Breast epithelium (tissue), 4 donors: ENCODE measurements around the gene EXOSC2. TPM values are rescaled to one million over a fixed set of nuclear protein-coding genes. Genes with fewer than 3 reads are reported as not detected.

Source experiments
- DNase-seq, 2 donors: peaks; one replicate each; pipeline ENCODE4 v3.0.0-alpha.2; 2019; ENCODE audit warnings: low spot score in 2 of 2
- H3K27ac ChIP-seq, 2 donors: fragments of 200-600 bp; sonication (generic) in 1 of 2; one replicate each; pipeline ENCODE4 v1.5.1; 2016 to 2019; ENCODE audit warnings: mild to moderate bottlenecking in 1 of 2
- H3K27me3 ChIP-seq, 2 donors: fragments of 200-600 bp; sonication (generic) in 1 of 2; one replicate each; pipeline versions ENCODE4 v1.5.1 to v1.6.0; 2017 to 2019; ENCODE audit warnings: control low read depth in 1 of 2, mild to moderate bottlenecking in 1 of 2
- H3K36me3 ChIP-seq: fragments of 200-600 bp; one replicate; pipeline ENCODE4 v1.5.1; 2019
- H3K4me1 ChIP-seq, 2 donors: fragments of 200-600 bp; sonication (generic); one replicate each; pipeline ENCODE4 v1.5.1; 2016 to 2019; ENCODE audit warnings: control low read depth in 1 of 2
- H3K4me3 ChIP-seq, 3 donors: fragments of 200-600 bp; sonication (generic); 1 replicate in 2 of 3; 2 replicates in 1 of 3; pipeline ENCODE4 v1.5.1; 2016 to 2019; ENCODE audit warnings: mild to moderate bottlenecking in 3 of 3, moderate library complexity in 2 of 3
- H3K9me3 ChIP-seq, 2 donors: fragments of 200-600 bp; sonication (generic) in 1 of 2; one replicate each; pipeline ENCODE4 v1.5.1; 2016 to 2019; ENCODE audit warnings: control low read depth in 1 of 2
- POLR2A ChIP-seq: fragments of 450-650 bp; IDR thresholded peaks from one replicate; pipeline ENCODE4 v1.6.1; 2016; ENCODE audit warnings: antibody characterized with exemption, mild to moderate bottlenecking, moderate library complexity
- POLR2AphosphoS5 ChIP-seq, 3 donors: sonication (generic); formaldehyde crosslinking; IDR thresholded peaks; one replicate each; pipeline ENCODE4 v1.6.1; 2017; ENCODE audit warnings: antibody characterized with exemption in 3 of 3
- intact Hi-C: fragments of 100-400 bp; cut with DNase I; formaldehyde crosslinking; loops from one replicate; pipeline ENCODE4 v1.15.1; 2023; ENCODE audit warnings: low total_unique reads
- total RNA-seq, 3 donors: library from RNA; depleted of rRNA; stranded (reverse); fragments of >200 nt; gene quantifications; one replicate each; pipeline ENCODE4 v1.1.0, GENCODE V29; 2016
- TF ChIP-seq, protein P1 (sequence below), 3 donors: fragments of 450-650 bp; IDR thresholded peaks; one replicate each; pipeline ENCODE4 v1.5.1; 2016 to 2017; ENCODE audit warnings: antibody characterized with exemption in 3 of 3, mild to moderate bottlenecking in 3 of 3, moderate library complexity in 3 of 3

The EXOSC2 gene
- total RNA-seq, 3 donors from 2014 or later, result 17.8 to 32.2 (median 30.2) TPM

DNA sequence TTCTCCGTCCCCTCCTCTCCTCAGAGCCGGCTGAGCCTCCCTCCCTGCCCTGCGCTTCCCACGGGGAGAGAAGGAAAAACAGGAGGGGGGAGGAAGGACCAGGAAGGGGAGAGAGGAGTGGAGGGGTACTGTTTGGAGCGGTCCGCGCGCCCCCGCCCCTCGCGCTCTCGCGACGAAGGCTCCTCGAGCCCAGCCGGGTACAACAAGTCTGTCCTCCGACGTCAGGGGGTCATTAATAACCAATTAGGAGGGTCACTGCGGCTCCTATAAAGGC is 29.7 kb upstream of the EXOSC2 start:
- intact Hi-C loops, result loop anchor here (5.0 kb wide), 1 partner anchor 1007 kb away; no protein-coding TSS in a partner anchor
- TF ChIP-seq POLR2AphosphoS5 (IDR thresholded peaks at IDR 0.05) (no peak), POLR2A (no peak)
- TF ChIP-seq, protein P1, sequence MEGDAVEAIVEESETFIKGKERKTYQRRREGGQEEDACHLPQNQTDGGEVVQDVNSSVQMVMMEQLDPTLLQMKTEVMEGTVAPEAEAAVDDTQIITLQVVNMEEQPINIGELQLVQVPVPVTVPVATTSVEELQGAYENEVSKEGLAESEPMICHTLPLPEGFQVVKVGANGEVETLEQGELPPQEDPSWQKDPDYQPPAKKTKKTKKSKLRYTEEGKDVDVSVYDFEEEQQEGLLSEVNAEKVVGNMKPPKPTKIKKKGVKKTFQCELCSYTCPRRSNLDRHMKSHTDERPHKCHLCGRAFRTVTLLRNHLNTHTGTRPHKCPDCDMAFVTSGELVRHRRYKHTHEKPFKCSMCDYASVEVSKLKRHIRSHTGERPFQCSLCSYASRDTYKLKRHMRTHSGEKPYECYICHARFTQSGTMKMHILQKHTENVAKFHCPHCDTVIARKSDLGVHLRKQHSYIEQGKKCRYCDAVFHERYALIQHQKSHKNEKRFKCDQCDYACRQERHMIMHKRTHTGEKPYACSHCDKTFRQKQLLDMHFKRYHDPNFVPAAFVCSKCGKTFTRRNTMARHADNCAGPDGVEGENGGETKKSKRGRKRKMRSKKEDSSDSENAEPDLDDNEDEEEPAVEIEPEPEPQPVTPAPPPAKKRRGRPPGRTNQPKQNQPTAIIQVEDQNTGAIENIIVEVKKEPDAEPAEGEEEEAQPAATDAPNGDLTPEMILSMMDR (IDR thresholded peaks at IDR 0.05), result no peak
- peaks cover 30 to 95% of the 10 kb centered on the region in 2 donors for H3K27me3 ChIP-seq
- H3K36me3 ChIP-seq, result no peaks in the 10 kb centered on the region
- DNase-seq, result no peak
- no peak overlapping the region for H3K27ac ChIP-seq
- H3K4me3 ChIP-seq, result peak overlapping the region in 2 of 3 donors; percentile 20 to 56
- no peaks in the 10 kb centered on the region for H3K9me3 ChIP-seq
- H3K4me1 ChIP-seq, result peaks cover 22 to 34% of the 10 kb centered on the region in 2 donors

GRCh38 chr9:130664251-130665028 is 29.1 kb upstream of the EXOSC2 start, which contains the start of gene PRDM12:
Gene PRDM12 (plus strand): TSS chr9:130664594. CDS start chr9:130664654, 60 bp downstream.
- intact Hi-C loops, result loop anchor here (5.0 kb wide), 1 partner anchor 1007 kb away; no protein-coding TSS in a partner anchor
- peaks cover 27 to 89% of the 10 kb centered on the region in 2 donors for H3K27me3 ChIP-seq
- peaks cover 22 to 34% of the 10 kb centered on the region in 2 donors for H3K4me1 ChIP-seq
- H3K36me3 ChIP-seq, result no peaks in the 10 kb centered on the region
- DNase-seq, result no peak
- H3K9me3 ChIP-seq, result no peaks in the 10 kb centered on the region
- no peak within 1 kb of the TSS for H3K27ac ChIP-seq
- peak within 1 kb of the TSS in 2 of 3 donors; percentile 20 to 56 for H3K4me3 ChIP-seq
- no peak for TF ChIP-seq POLR2AphosphoS5 (IDR thresholded peaks at IDR 0.05)
- no peak for TF ChIP-seq POLR2A
- TF ChIP-seq, protein P1 (IDR thresholded peaks at IDR 0.05), result no peak

- DNase-seq, result no peak
- H3K27ac ChIP-seq, result no peak overlapping the region
- H3K9me3 ChIP-seq, result no peaks in the 10 kb centered on the region
- H3K27me3 ChIP-seq, result peaks cover 21 to 83% of the 10 kb centered on the region in 2 donors
- H3K36me3 ChIP-seq, result no peaks in the 10 kb centered on the region
- intact Hi-C loops, result no loop called here
- H3K4me1 ChIP-seq, result peaks cover 22 to 31% of the 10 kb centered on the region in 2 donors
- peak overlapping the region in 2 of 3 donors; percentile 8 to 56 for H3K4me3 ChIP-seq
- no peak for TF ChIP-seq POLR2AphosphoS5 (IDR thresholded peaks at IDR 0.05)
- TF ChIP-seq, protein P1 (IDR thresholded peaks at IDR 0.05), result no peak
Observed at GRCh38 chr9:130665029-130665430, 28.6 kb upstream of the EXOSC2 start.

- Histone ChIP-seq H3K36me3 (no peaks in the 10 kb centered on the region), H3K27me3 (peaks cover 17 to 77% of the 10 kb centered on the region in 2 donors), H3K4me3 (peak overlapping the region in 1 of 3 donors; percentile 56), H3K9me3 (no peaks in the 10 kb centered on the region), H3K4me1 (peaks cover 16 to 27% of the 10 kb centered on the region in 2 donors), H3K27ac (no peak overlapping the region)
- no peak for TF ChIP-seq POLR2A
- no peak for TF ChIP-seq POLR2AphosphoS5 (IDR thresholded peaks at IDR 0.05)
- TF ChIP-seq, protein P1 (IDR thresholded peaks at IDR 0.05), result no peak
- intact Hi-C loops, result no loop called here
- no peak for DNase-seq
Observed at GRCh38 chr9:130665431-130666392, 27.9 kb upstream of the EXOSC2 start.
